ENCODE data around the gene ETHE1. TPM values are rescaled to one million over a fixed set of nuclear protein-coding genes. Genes with fewer than 3 reads are reported as not detected.
A peak's percentile ranks its signal among the peaks of the same experiment; 100 is the strongest.

The ETHE1 gene
- total RNA-seq, 1 donor, result 52.1 TPM

GRCh38 chr19:43469160-43469480 lies 57.9 kb downstream of the ETHE1 start:
- H3K27ac ChIP-seq (ENCODE audit: low read depth, low read length), result no peak overlapping the region
- TF ChIP-seq CTCF (IDR thresholded peaks at IDR 0.05; ENCODE audit: extremely low read depth, low read depth, low read length), result no peak
- no peak overlapping the region for H3K4me3 ChIP-seq (ENCODE audit: insufficient read depth, low read length)
- peaks cover 15% of the 10 kb centered on the region for H3K4me1 ChIP-seq (ENCODE audit: insufficient read depth, low read length)
- no peak overlapping the region for H2AFZ ChIP-seq (ENCODE audit: low read length)
- DNase-seq (ENCODE audit: insufficient read length, low spot score, missing footprints), result peak; percentile 47
- H3K9me3 ChIP-seq (ENCODE audit: low read depth, low read length), result no peaks in the 10 kb centered on the region
- H3K4me2 ChIP-seq (ENCODE audit: insufficient read depth, low read length), result no peak overlapping the region
- H3K79me2 ChIP-seq (ENCODE audit: insufficient read depth, low read length), result no peaks in the 10 kb centered on the region
- no peaks in the 10 kb centered on the region for H3K27me3 ChIP-seq (ENCODE audit: insufficient read depth, low read length)
- no peaks in the 10 kb centered on the region for H3K36me3 ChIP-seq (ENCODE audit: insufficient read depth, low read length)
- no peaks in the 10 kb centered on the region for H4K20me1 ChIP-seq (ENCODE audit: insufficient read depth, low read length)

- TF ChIP-seq CTCF (IDR thresholded peaks at IDR 0.05; ENCODE audit: extremely low read depth, low read depth, low read length), result no peak
- H3K9me3 ChIP-seq (ENCODE audit: low read depth, low read length), result no peaks in the 10 kb centered on the region
- peak; percentile 22 for DNase-seq (ENCODE audit: insufficient read length, low spot score, missing footprints)
- H3K27me3 ChIP-seq (ENCODE audit: insufficient read depth, low read length), result no peaks in the 10 kb centered on the region
- no peak overlapping the region for H3K27ac ChIP-seq (ENCODE audit: low read depth, low read length)
- no peaks in the 10 kb centered on the region for H4K20me1 ChIP-seq (ENCODE audit: insufficient read depth, low read length)
- no peaks in the 10 kb centered on the region for H3K79me2 ChIP-seq (ENCODE audit: insufficient read depth, low read length)
- no peak overlapping the region for H3K4me2 ChIP-seq (ENCODE audit: insufficient read depth, low read length)
- H3K4me1 ChIP-seq (ENCODE audit: insufficient read depth, low read length), result peaks cover 15% of the 10 kb centered on the region
- H3K36me3 ChIP-seq (ENCODE audit: insufficient read depth, low read length), result no peaks in the 10 kb centered on the region
- no peak overlapping the region for H3K4me3 ChIP-seq (ENCODE audit: insufficient read depth, low read length)
- no peak overlapping the region for H2AFZ ChIP-seq (ENCODE audit: low read length)
Measured at GRCh38 chr19:43468354-43469159, 58.4 kb downstream of the ETHE1 start.

GRCh38 chr19:43467730-43468129 lies 59.3 kb downstream of the ETHE1 start:
- H3K4me3 ChIP-seq (ENCODE audit: insufficient read depth, low read length), result no peak overlapping the region
- H2AFZ ChIP-seq (ENCODE audit: low read length), result no peak overlapping the region
- no peaks in the 10 kb centered on the region for H4K20me1 ChIP-seq (ENCODE audit: insufficient read depth, low read length)
- no peak for TF ChIP-seq CTCF (IDR thresholded peaks at IDR 0.05; ENCODE audit: extremely low read depth, low read depth, low read length)
- H3K79me2 ChIP-seq (ENCODE audit: insufficient read depth, low read length), result no peaks in the 10 kb centered on the region
- peak; percentile 78 for DNase-seq (ENCODE audit: insufficient read length, low spot score, missing footprints)
- H3K27ac ChIP-seq (ENCODE audit: low read depth, low read length), result no peak overlapping the region
- H3K4me1 ChIP-seq (ENCODE audit: insufficient read depth, low read length), result peaks cover 15% of the 10 kb centered on the region
- no peaks in the 10 kb centered on the region for H3K36me3 ChIP-seq (ENCODE audit: insufficient read depth, low read length)
- no peak overlapping the region for H3K4me2 ChIP-seq (ENCODE audit: insufficient read depth, low read length)
- no peaks in the 10 kb centered on the region for H3K27me3 ChIP-seq (ENCODE audit: insufficient read depth, low read length)
- H3K9me3 ChIP-seq (ENCODE audit: low read depth, low read length), result no peaks in the 10 kb centered on the region

GRCh38 chr19:43467276-43467675 lies 59.7 kb downstream of the ETHE1 start:
- Histone ChIP-seq H3K4me1 (ENCODE audit: insufficient read depth, low read length) (peaks cover 15% of the 10 kb centered on the region), H2AFZ (ENCODE audit: low read length) (no peak overlapping the region), H3K4me2 (ENCODE audit: insufficient read depth, low read length) (no peak overlapping the region), H4K20me1 (ENCODE audit: insufficient read depth, low read length) (no peaks in the 10 kb centered on the region), H3K27me3 (ENCODE audit: insufficient read depth, low read length) (no peaks in the 10 kb centered on the region), H3K79me2 (ENCODE audit: insufficient read depth, low read length) (no peaks in the 10 kb centered on the region), H3K9me3 (ENCODE audit: low read depth, low read length) (no peaks in the 10 kb centered on the region), H3K36me3 (ENCODE audit: insufficient read depth, low read length) (no peaks in the 10 kb centered on the region), H3K27ac (ENCODE audit: low read depth, low read length) (no peak overlapping the region), H3K4me3 (ENCODE audit: insufficient read depth, low read length) (no peak overlapping the region)
- peak; percentile 47 for DNase-seq (ENCODE audit: insufficient read length, low spot score, missing footprints)
- no peak for TF ChIP-seq CTCF (IDR thresholded peaks at IDR 0.05; ENCODE audit: extremely low read depth, low read depth, low read length)

All from osteoblast (primary cell).